GM18502 (cell line): Measurements from ENCODE around the gene GCNT1.
A peak's percentile ranks its signal among the peaks of the same experiment; 100 is the strongest.
"Not testable (repeated sequence)": the region's sequence is repeated elsewhere in the genome, so short reads cannot be mapped to it uniquely, and the experiment has no call there.

Experiments used
- ATAC-seq: cut with Tn5 transposase; IDR thresholded peaks from one replicate; pipeline ENCODE4 v1.9.1; 2021; ENCODE audit warnings: mild to moderate bottlenecking; ENCODE audit not compliant: unreplicated experiment, poor library complexity

The GCNT1 gene

GRCh38 chr9:76479337-76479736, 20.4 kb downstream of the GCNT1 start:
- ATAC-seq, result not testable (repeated sequence)

GRCh38 chr9:76486151-76486550, 27.2 kb downstream of the GCNT1 start:
- no peak for ATAC-seq

GRCh38 chr9:76490249-76490990, 31.4 kb downstream of the GCNT1 start:
- ATAC-seq, result no peak

DNA sequence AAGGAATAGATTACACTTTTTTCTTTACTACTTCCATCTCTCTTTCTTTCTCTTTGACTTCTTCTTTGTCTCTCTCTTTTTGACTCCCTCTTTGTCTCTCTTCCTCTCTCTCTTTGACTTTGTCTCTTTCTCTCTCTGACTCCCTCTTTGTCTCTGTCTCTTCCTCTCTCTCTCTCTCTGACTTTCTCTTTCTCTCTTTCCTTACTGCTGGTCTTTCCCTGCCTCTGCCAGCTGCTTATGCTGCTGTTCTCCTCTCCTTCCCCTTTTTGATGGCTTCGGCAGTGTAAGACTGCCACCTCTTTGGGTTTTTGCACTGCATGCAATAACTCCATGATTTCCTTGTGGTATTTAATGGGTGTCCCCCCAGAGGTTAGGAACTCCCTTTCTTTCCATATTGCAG, 32.1 kb downstream of the GCNT1 start:
- ATAC-seq, result not testable (repeated sequence)

- ATAC-seq, result not testable (repeated sequence)
These were observed 34.5 kb downstream of the GCNT1 start for GRCh38 chr9:76493496-76493895.

- ATAC-seq, result no peak
These were observed 41.1 kb downstream of the GCNT1 start for GRCh38 chr9:76500061-76500460.

GRCh38 chr9:76502746-76503145, 43.8 kb downstream of the GCNT1 start:
- no peak for ATAC-seq

DNA sequence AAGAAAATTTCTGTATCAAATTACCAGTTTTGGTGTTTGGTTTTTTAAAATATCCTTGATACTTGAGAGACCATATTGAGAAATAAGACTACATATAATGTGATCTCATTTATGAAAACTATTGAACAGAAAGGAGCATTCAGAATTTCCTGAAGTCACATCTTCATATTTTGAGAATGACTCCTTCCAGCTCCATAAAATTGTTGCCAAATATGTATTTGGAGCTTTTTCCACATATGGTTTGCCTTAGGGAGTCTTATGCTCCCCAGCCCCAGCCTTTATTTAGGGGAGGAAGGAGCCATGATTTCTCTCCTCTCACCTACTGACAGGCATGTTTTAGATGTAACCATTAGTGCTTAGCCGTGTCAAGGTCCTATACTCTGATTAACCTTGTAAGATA, 51.1 kb downstream of the GCNT1 start:
- ATAC-seq, result no peak

GRCh38 chr9:76510446-76510845, 51.5 kb downstream of the GCNT1 start:
- ATAC-seq, result no peak

DNA sequence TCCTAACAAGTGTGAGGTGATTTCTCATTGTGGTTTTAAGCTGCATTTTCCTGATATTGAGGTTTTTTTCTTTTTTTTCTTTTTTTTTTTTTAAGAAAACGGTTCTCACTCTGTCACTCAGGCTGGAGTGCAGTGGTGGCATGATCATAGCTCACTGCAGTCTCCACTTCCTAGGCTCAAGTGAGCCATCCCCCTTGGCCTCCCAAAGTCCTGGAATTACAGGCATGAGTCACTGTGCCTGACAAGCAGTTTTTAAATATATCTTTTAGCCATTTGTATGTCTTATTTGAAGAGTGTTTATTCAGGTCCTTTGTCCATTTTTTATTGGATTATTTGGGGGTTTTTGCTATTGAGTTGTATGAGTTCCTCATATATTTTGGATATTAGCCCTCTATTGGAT, 53.8 kb downstream of the GCNT1 start:
- ATAC-seq, result no peak

DNA sequence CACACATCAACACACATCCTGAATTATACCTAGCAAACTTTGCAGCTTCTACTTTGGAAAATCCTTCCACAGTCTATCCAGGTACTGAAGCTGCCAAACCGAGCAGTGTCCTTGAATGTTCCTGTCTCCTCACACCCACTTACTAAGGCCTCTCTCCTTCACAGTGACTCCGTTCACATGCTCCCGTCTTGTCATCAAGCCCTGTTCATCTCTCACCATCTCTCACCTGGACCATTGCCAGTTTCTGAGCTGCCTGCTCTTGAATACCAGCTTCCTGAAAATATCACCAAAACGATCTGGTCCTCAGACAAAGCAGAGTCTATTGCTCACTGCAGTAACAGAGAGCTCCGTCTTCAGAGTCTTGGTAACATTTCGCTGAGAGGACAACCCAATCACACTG, 57.4 kb downstream of the GCNT1 start:
- ATAC-seq, result peak; percentile 44

DNA sequence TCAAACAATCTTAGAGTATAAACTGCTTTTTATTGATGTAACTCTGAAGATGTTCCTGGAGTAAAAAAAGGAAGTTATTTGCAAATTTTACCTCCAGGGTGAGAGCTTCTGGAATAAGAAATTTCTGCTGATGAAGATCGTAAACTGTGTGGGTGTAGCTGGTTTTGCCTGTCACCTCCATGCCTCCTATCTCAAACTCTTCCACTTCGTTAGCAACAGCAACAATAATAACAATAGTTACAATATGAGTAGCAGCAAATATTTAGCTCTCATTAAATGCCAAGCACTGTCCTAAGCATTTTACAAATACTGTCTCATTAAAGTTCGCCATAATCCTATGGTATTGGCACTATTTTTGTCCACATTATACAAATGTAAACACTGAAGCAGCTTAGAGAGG, 57.9 kb downstream of the GCNT1 start:
- ATAC-seq, result peak; percentile 58

GRCh38 chr9:76519075-76519835, 60.3 kb downstream of the GCNT1 start:
- ATAC-seq, result no peak

- no peak for ATAC-seq
These were observed 62.3 kb downstream of the GCNT1 start for GRCh38 chr9:76521244-76521681.

DNA sequence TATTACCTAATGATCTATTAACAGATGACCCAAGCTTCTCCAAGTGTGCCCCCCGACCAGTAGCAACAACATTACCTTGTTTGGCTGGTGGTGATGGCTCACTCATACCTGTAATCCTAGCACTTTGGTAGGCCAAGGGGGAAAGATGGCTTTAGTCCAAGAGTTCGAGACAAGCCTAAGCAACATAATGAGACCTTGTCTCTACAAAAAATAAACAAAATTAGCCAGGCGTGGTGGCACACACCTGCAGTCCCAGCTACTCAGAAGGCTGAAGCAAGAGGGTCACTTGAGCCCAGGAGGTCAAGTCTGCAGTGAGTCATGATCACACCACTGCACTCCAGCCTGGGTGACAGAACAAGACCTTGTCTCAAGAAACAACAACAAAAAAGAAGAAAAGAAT, 62.9 kb downstream of the GCNT1 start:
- ATAC-seq, result no peak

GRCh38 chr9:76523617-76524200, 64.7 kb downstream of the GCNT1 start:
- ATAC-seq, result not testable (repeated sequence)

DNA sequence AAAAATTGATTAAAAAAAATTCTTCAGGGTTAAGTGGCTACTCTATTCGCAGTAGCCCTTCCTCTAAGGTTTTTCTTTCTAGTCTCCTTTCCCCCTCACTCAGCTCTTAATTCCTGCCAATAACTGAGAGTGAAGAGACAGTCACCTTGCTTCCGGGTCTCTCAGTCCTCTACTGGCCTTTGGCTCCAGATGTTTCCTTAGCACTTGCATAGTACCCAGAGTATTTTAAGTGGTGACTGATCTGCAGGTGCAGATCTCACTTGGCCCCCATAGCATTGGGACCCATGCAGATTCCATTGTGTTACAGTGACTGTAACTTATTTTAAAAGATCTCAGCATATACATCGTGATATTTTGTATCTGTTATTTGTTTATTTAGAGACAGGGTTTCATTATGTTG, 66.2 kb downstream of the GCNT1 start:
- ATAC-seq, result no peak

DNA sequence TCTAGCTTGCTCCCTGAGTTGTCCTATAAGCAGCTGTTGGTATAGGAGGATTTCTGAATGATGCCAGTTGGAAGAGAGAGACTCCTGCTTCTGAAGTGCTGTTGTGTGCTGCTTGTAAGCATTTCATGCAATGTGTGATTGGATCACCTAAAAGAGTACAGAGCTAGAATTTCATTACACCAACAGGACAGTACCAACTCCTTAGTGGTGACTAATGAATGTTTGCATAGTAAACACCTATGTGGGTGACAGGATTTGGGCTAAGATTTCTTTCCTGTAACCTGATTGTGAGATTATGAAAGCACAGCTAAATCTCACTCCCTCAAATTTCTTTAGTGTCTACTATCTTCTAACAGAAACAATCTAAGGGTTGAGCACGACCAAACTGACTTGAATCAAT, 67.0 kb downstream of the GCNT1 start:
- ATAC-seq, result no peak

- ATAC-seq, result no peak
These were observed 69.1 kb downstream of the GCNT1 start for GRCh38 chr9:76528056-76528455.

DNA sequence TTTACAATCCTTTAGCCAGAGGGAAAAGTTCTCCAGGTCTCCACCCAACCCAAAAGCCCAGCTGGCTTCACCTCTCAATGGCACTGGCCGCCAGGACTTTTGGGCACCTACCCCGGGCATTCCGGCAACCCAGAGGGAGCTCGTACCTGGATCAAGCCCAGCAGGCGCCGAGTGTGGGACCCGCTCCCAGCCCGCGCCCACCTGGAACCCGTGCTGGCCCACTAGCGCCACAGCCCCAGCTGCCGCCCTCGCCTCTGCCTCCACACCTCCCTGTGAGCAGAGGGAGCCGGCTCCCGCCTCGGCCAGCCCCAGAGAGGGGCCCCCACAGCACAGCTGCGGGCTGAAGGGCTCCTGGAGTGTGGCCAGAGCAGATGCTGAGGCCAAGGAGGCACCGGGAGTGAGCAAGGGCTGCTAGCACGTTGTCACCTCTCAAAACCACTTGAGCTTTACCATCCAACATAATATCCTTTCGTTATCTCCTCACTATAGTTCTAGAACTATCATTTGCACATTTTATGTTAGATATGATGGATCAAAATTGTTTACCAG, 69.7 kb downstream of the GCNT1 start:
- no peak for ATAC-seq

DNA sequence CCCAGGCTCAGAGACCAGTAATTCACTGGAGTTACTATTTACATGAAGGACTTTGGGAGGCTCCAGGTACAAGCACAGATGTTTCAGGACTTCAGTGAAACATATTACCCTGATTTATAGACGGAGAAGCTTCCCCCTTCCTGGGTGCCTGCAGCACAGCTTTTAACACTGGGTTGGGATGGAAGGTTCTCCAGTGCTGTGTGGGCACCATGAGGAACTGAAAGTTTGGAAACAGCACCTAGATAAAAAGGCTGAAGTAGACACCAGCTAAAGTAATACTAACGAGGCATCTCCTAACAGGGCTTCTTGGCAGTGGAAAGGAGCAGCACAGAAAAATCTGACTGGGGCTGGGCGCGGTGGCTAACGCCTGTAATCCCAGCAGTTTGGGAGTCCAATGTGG, 70.7 kb downstream of the GCNT1 start:
- no peak for ATAC-seq
